Chondrocyte (in vitro differentiated cells): ENCODE data around the gene SLC30A7. TPM values are rescaled to one million over a fixed set of nuclear protein-coding genes. Genes with fewer than 3 reads are reported as not detected.

ENCODE experiments used
- DNase-seq: peaks from one replicate; pipeline ENCODE4 v3.0.0; 2021; ENCODE audit warnings: mixed read lengths, low spot score
- H3K27ac Mint-ChIP-seq: one replicate; pipeline ENCODE4 v1.8.0; 2021; ENCODE audit warnings: mild to moderate bottlenecking, moderate library complexity, mixed read lengths; ENCODE audit not compliant: unreplicated experiment
- H3K27me3 Mint-ChIP-seq: 2 replicates; pipeline ENCODE4 v1.8.0; 2021; ENCODE audit warnings: low read depth, mixed read lengths
- H3K36me3 Mint-ChIP-seq: 2 replicates; pipeline ENCODE4 v1.8.0; 2021; ENCODE audit warnings: low read depth, mixed read lengths
- H3K4me1 Mint-ChIP-seq: 2 replicates; pipeline ENCODE4 v1.8.0; 2021; ENCODE audit warnings: low read depth, mild to moderate bottlenecking, mixed read lengths
- H3K4me3 Mint-ChIP-seq: one replicate; pipeline ENCODE4 v1.8.0; 2021; ENCODE audit warnings: mild to moderate bottlenecking, moderate library complexity, mixed read lengths; ENCODE audit not compliant: unreplicated experiment
- H3K9me3 Mint-ChIP-seq: 2 replicates; pipeline ENCODE4 v1.8.0; 2021; ENCODE audit warnings: low read depth, mixed read lengths
- total RNA-seq: library from RNA; stranded (reverse); gene quantifications from 3 replicates; pipeline ENCODE4 v1.2.1, GENCODE V29; 2021
- TF ChIP-seq, protein P1 (sequence below): fragments of 200-600 bp; sonication (generic); IDR thresholded peaks from 2 replicates; pipeline ENCODE4 v1.5.0; 2021; ENCODE audit warnings: antibody characterized with exemption, mild to moderate bottlenecking, moderate library complexity

Gene SLC30A7
- total RNA-seq, 1 donor from 2014 or later = 46.1 TPM

GRCh38 chr1:100969327-100969726, 73.4 kb downstream of the SLC30A7 start:
- TF ChIP-seq, protein P1, sequence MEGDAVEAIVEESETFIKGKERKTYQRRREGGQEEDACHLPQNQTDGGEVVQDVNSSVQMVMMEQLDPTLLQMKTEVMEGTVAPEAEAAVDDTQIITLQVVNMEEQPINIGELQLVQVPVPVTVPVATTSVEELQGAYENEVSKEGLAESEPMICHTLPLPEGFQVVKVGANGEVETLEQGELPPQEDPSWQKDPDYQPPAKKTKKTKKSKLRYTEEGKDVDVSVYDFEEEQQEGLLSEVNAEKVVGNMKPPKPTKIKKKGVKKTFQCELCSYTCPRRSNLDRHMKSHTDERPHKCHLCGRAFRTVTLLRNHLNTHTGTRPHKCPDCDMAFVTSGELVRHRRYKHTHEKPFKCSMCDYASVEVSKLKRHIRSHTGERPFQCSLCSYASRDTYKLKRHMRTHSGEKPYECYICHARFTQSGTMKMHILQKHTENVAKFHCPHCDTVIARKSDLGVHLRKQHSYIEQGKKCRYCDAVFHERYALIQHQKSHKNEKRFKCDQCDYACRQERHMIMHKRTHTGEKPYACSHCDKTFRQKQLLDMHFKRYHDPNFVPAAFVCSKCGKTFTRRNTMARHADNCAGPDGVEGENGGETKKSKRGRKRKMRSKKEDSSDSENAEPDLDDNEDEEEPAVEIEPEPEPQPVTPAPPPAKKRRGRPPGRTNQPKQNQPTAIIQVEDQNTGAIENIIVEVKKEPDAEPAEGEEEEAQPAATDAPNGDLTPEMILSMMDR = no peak
- DNase-seq = no peak
- Mint-ChIP-seq H3K9me3 (no peaks in the 10 kb centered on the region), H3K4me1 (peaks cover 8% of the 10 kb centered on the region), H3K36me3 (peaks cover 19% of the 10 kb centered on the region), H3K27me3 (no peaks in the 10 kb centered on the region), H3K4me3 (no peak overlapping the region), H3K27ac (no peak overlapping the region)

GRCh38 chr1:100971021-100971420, 75.1 kb downstream of the SLC30A7 start:
- Mint-ChIP-seq H3K36me3 (peaks cover 20% of the 10 kb centered on the region), H3K27me3 (no peaks in the 10 kb centered on the region), H3K4me1 (peaks cover 8% of the 10 kb centered on the region), H3K4me3 (no peak overlapping the region), H3K9me3 (no peaks in the 10 kb centered on the region), H3K27ac (no peak overlapping the region)
- DNase-seq = no peak
- TF ChIP-seq, protein P1 = no peak

DNA sequence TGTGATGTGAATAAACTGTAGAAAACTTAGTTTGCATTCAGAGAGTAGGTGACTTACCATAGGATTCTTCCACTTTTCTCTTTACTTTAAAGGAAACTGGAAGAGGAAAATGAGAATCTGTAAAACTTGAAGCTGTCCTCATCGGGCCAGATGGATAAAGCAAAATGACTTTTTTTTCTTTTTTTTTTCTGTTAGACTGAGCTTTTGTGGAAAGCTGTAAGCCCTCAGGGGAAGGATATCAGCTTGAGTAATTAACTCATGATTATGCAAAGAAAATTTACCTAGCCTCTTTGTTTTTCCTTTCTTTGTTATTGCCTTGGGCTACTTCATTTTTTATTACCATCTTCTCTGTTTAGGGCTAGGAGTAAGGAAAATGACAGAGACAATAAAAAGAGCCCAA, 76.3 kb downstream of the SLC30A7 start:
- DNase-seq = no peak
- Mint-ChIP-seq H3K36me3 (peaks cover 19% of the 10 kb centered on the region), H3K4me3 (no peak overlapping the region), H3K4me1 (peaks cover 8% of the 10 kb centered on the region), H3K27ac (no peak overlapping the region), H3K9me3 (no peaks in the 10 kb centered on the region), H3K27me3 (no peaks in the 10 kb centered on the region)
- TF ChIP-seq, protein P1 = no peak

DNA sequence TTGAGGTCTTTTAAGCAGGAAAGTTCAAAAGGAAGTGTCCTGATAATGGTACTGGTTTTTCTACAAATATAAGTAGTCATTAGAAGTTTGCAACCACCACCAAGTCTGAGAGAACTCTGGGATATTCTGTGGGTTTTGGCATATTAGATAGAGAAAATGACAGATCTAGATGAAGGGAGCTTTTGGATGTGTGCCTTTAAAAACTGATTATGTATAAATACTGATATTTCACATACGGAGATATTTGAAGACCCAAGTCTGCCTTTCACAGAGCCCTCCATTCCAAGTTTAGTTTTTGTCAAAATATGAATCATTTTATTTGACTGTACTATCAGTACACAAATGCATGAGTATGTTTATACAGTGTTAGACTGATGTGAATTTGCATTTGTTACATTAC, 81.0 kb downstream of the SLC30A7 start:
- H3K9me3 Mint-ChIP-seq = no peaks in the 10 kb centered on the region
- peaks cover 14% of the 10 kb centered on the region for H3K36me3 Mint-ChIP-seq
- TF ChIP-seq, protein P1 = no peak
- no peak for DNase-seq
- no peaks in the 10 kb centered on the region for H3K4me1 Mint-ChIP-seq
- no peak overlapping the region for H3K4me3 Mint-ChIP-seq
- no peaks in the 10 kb centered on the region for H3K27me3 Mint-ChIP-seq
- no peak overlapping the region for H3K27ac Mint-ChIP-seq

- H3K27me3 Mint-ChIP-seq = no peaks in the 10 kb centered on the region
- no peak overlapping the region for H3K27ac Mint-ChIP-seq
- H3K36me3 Mint-ChIP-seq = peaks cover 19% of the 10 kb centered on the region
- TF ChIP-seq, protein P1 = no peak
- no peak overlapping the region for H3K4me3 Mint-ChIP-seq
- no peaks in the 10 kb centered on the region for H3K4me1 Mint-ChIP-seq
- H3K9me3 Mint-ChIP-seq = no peaks in the 10 kb centered on the region
- no peak for DNase-seq
Observed at GRCh38 chr1:100979631-100980030, 83.7 kb downstream of the SLC30A7 start.
